ELF-1 (cell line): ENCODE data around the gene CT45A9.
"Not testable (repeated sequence)": the region's sequence is repeated elsewhere in the genome, so short reads cannot be mapped to it uniquely, and the experiment has no call there.

Experiments
- DNase-seq: peaks from one replicate; pipeline ENCODE4 v3.0.0-alpha.2; 2016; ENCODE audit warnings: low read depth, low spot score

The CT45A9 gene

GRCh38 chrX:135871712-135872111 is at the start of gene CT45A9:
Gene CT45A9, minus strand, starts transcription at chrX:135871812. Its CDS starts 3,751 bp downstream, at chrX:135868061.
- not testable (repeated sequence) for DNase-seq

- DNase-seq: not testable (repeated sequence)
Measured at GRCh38 chrX:135920516-135920915, 48.9 kb upstream of the CT45A9 start.

GRCh38 chrX:135914404-135914803 is 42.8 kb upstream of the CT45A9 start:
- DNase-seq: no peak

GRCh38 chrX:135910251-135910650 is 38.6 kb upstream of the CT45A9 start:
- no peak for DNase-seq

- peak; percentile 81 for DNase-seq
Measured at GRCh38 chrX:135893294-135893817, 21.7 kb upstream of the CT45A9 start, which contains the start of the genes CT45A10 and SAGE1. Gene CT45A10, minus strand, starts transcription at chrX:135893444. Its CDS starts 8,100 bp downstream, at chrX:135885344. Gene SAGE1, plus strand, starts transcription at chrX:135893716. Its CDS starts 2,527 bp downstream, at chrX:135896243.

- DNase-seq: no peak
Measured at GRCh38 chrX:135892781-135893180, 21.2 kb upstream of the CT45A9 start.

- no peak for DNase-seq
Measured at GRCh38 chrX:135890087-135890585, 18.5 kb upstream of the CT45A9 start.

GRCh38 chrX:135888976-135889375 is 17.4 kb upstream of the CT45A9 start:
- peak; percentile 16 for DNase-seq

GRCh38 chrX:135888230-135888629 is 16.6 kb upstream of the CT45A9 start:
- not testable (repeated sequence) for DNase-seq

- not testable (repeated sequence) for DNase-seq
Measured at GRCh38 chrX:135882741-135883140, 11.1 kb upstream of the CT45A9 start.

GRCh38 chrX:135854438-135854837 is 17.2 kb downstream of the CT45A9 start, which contains the start of gene CT45A8:
Gene CT45A8, minus strand, starts transcription at chrX:135854538. Its CDS starts 3,755 bp downstream, at chrX:135850783.
- not testable (repeated sequence) for DNase-seq

- not testable (repeated sequence) for DNase-seq
Measured at GRCh38 chrX:135837180-135837579, 34.4 kb downstream of the CT45A9 start, which contains the start of gene CT45A7. Gene CT45A7, minus strand, starts transcription at chrX:135837280. Its CDS starts 3,747 bp downstream, at chrX:135833533.

GRCh38 chrX:135819912-135820311 is 51.7 kb downstream of the CT45A9 start, which contains the start of gene CT45A2:
Gene CT45A2, minus strand, starts transcription at chrX:135820012. Its CDS starts 3,747 bp downstream, at chrX:135816265.
- not testable (repeated sequence) for DNase-seq
